HEK293T (cell line): Measurements from ENCODE around the gene SYT7.
A peak's percentile ranks its signal among the peaks of the same experiment; 100 is the strongest.

Source experiments
- CTCF ChIA-PET: fragments of 350-600 bp; formaldehyde crosslinking; extraction: SDS; loops from one replicate; lab custom pipeline; 2021; ENCODE audit warnings: antibody characterized with exemption, inconsistent platforms; lab: Yijun Ruan, JAX
- POLR2A ChIA-PET: fragments of 350-600 bp; formaldehyde crosslinking; extraction: SDS; loops from one replicate; lab custom pipeline; 2020; ENCODE audit warnings: antibody characterized with exemption, inconsistent platforms; lab: Yijun Ruan, JAX
- DNase-seq: peaks from one replicate; pipeline ENCODE4 v3.0.0; 2012; ENCODE audit warnings: mixed read lengths; ENCODE audit errors: extremely low spot score
- ARNT ChIP-seq: fragments of 450-650 bp; IDR thresholded peaks from 2 replicates; pipeline ENCODE4 v1.6.1; 2017; ENCODE audit warnings: mild to moderate bottlenecking
- BHLHE40 ChIP-seq: fragments of 450-650 bp; IDR thresholded peaks from 2 replicates; pipeline ENCODE4 v1.6.1; 2016; ENCODE audit warnings: mild to moderate bottlenecking, moderate library complexity, borderline replicate concordance
- CTBP1 ChIP-seq: fragments of 450-650 bp; IDR thresholded peaks from 2 replicates; pipeline ENCODE4 v1.6.1; 2016; ENCODE audit warnings: borderline replicate concordance
- ELF4 ChIP-seq: fragments of 450-650 bp; IDR thresholded peaks from 2 replicates; pipeline ENCODE4 v1.6.1; 2017; ENCODE audit warnings: antibody characterized with exemption
- FOXA1 ChIP-seq: fragments of 450-650 bp; IDR thresholded peaks from 2 replicates; pipeline ENCODE4 v1.6.1; 2016; ENCODE audit warnings: mild to moderate bottlenecking
- FOXK2 ChIP-seq: fragments of 450-650 bp; IDR thresholded peaks from 2 replicates; pipeline ENCODE4 v1.6.1; 2016; ENCODE audit warnings: mild to moderate bottlenecking
- FOXM1 ChIP-seq: fragments of 450-650 bp; IDR thresholded peaks from 2 replicates; pipeline ENCODE4 v1.6.1; 2017; ENCODE audit warnings: mild to moderate bottlenecking, borderline replicate concordance
- HDGF ChIP-seq: fragments of 450-650 bp; IDR thresholded peaks from 2 replicates; pipeline ENCODE4 v1.6.1; 2017; ENCODE audit warnings: antibody characterized with exemption, borderline replicate concordance
- L3MBTL2 ChIP-seq: fragments of 450-650 bp; conservative IDR thresholded peaks from 2 replicates; pipeline ENCODE4 v1.6.1; 2016; ENCODE audit warnings: mild to moderate bottlenecking
- LEF1 ChIP-seq: fragments of 450-650 bp; IDR thresholded peaks from 2 replicates; pipeline ENCODE4 v1.6.1; 2017; ENCODE audit warnings: mild to moderate bottlenecking, borderline replicate concordance
- NFRKB ChIP-seq: fragments of 450-650 bp; IDR thresholded peaks from 2 replicates; pipeline ENCODE4 v1.6.1; 2016; ENCODE audit warnings: mild to moderate bottlenecking, moderate library complexity
- PKNOX1 ChIP-seq: fragments of 450-650 bp; IDR thresholded peaks from 2 replicates; pipeline ENCODE4 v1.6.1; 2016
- SP1 ChIP-seq: fragments of 450-650 bp; IDR thresholded peaks from 2 replicates; pipeline ENCODE4 v1.6.1; 2017
- SUZ12 ChIP-seq: fragments of 450-650 bp; IDR thresholded peaks from 2 replicates; pipeline ENCODE4 v1.6.1; 2016; ENCODE audit warnings: mild to moderate bottlenecking
- TARDBP ChIP-seq: fragments of 450-650 bp; IDR thresholded peaks from 2 replicates; pipeline ENCODE4 v1.6.1; 2016
- ZNF384 ChIP-seq: fragments of 450-650 bp; IDR thresholded peaks from 2 replicates; pipeline ENCODE4 v1.6.1; 2016

Gene SYT7

GRCh38 chr11:61518032-61518795 is 62.7 kb downstream of the SYT7 start:
- DNase-seq, result no peak
- ChIA-PET CTCF (interaction anchor here (0.6 to 3.0 kb wide), 9 partner anchors 8 to 72 kb away, joined by 3 to 36 read pairs (median 14); partner anchors contain the start of gene LRRC10B), POLR2A (interaction anchor here (1.4 kb wide), 1 partner anchor 89 kb away, joined by 4 read pairs; the partner anchor contains the start of genes CPSF7 and SDHAF2)
- TF ChIP-seq SP1, result no peak
- TF ChIP-seq SUZ12, result no peak
- TF ChIP-seq BHLHE40, result no peak
- TF ChIP-seq FOXK2, result no peak
- no peak for TF ChIP-seq HDGF
- no peak for TF ChIP-seq ELF4
- no peak for TF ChIP-seq PKNOX1
- no peak for TF ChIP-seq ARNT
- no peak for TF ChIP-seq LEF1
- TF ChIP-seq FOXM1, result no peak
- TF ChIP-seq FOXA1, result no peak
- TF ChIP-seq CTBP1, result no peak
- no peak for TF ChIP-seq ZNF384
- TF ChIP-seq L3MBTL2, result no peak

DNA sequence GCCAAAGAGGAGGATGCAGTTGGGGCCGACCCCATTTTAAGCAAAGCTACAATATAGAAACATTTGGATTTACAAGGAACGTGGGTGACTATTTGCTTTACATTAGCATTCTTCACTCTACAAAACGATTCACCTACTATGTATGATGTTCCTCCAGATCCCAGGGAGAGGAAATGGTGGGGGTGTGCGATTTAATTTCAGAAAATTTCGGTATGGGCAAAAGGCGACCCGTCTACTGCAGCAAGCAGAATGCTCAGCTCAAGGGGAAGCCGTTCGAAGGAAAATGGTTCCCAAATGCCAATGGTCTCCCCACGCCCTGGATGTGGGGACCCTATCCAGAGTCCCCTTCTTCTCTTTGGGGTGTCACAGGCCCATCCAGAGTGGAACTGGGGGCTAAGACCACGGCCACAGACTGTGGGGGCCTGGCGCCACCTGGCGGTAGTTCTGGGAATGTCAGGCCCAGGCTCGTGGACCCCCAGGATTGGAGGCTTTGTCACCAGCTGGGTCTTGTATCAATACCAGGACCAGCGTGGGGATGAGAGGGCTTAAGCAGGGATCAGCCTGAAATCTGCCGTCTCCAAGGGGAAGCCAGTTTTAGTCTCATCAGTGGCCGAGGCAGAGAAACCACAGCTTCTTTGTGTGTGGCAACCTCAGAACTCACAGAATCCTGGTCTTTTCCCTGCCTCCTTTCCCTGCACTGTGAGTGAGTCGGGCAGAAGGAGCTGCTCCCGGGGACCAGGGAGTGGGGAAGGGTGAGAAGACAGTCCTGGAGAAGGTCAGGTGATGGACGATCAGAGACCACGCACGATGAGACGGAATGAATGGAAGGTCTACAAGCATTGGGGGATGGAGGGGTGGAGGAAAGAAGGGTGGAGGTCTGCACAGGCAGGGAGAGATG is 64.0 kb downstream of the SYT7 start:
- ChIA-PET CTCF (interaction anchor here (0.7 to 3.0 kb wide), 21 partner anchors 9 to 122 kb away, joined by 3 to 36 read pairs (median 6); partner anchors contain the start of gene LRRC10B), POLR2A (interaction anchor here (0.8 to 1.4 kb wide), 3 partner anchors 9 to 87 kb away, joined by 3 to 4 read pairs (median 4); partner anchors contain the start of genes CPSF7 and SDHAF2)
- DNase-seq, result peak; percentile 79
- TF ChIP-seq TARDBP (no peak), FOXK2 (no peak), ARNT (no peak), L3MBTL2 (no peak), FOXA1 (no peak), LEF1 (no peak), FOXM1 (no peak), ZNF384 (no peak), SUZ12 (no peak)

- ChIA-PET POLR2A (interaction anchor here (1.4 kb wide), 1 partner anchor 10 kb away, joined by 4 read pairs; no protein-coding TSS in a partner anchor), CTCF (interaction anchor here (0.7 to 3.0 kb wide), 18 partner anchors 8 to 123 kb away, joined by 3 to 36 read pairs (median 8); partner anchors contain the start of gene LRRC10B)
- no peak for TF ChIP-seq CTBP1
- no peak for TF ChIP-seq PKNOX1
- TF ChIP-seq FOXK2, result no peak
- no peak for TF ChIP-seq SP1
- no peak for TF ChIP-seq ELF4
- no peak for TF ChIP-seq FOXA1
- TF ChIP-seq HDGF, result no peak
- TF ChIP-seq TARDBP, result no peak
- no peak for TF ChIP-seq L3MBTL2
- no peak for TF ChIP-seq ARNT
- no peak for TF ChIP-seq FOXM1
- TF ChIP-seq ZNF384, result no peak
- TF ChIP-seq SUZ12, result no peak
- TF ChIP-seq BHLHE40, result no peak
- no peak for TF ChIP-seq NFRKB
- TF ChIP-seq LEF1, result no peak
- no peak for DNase-seq
Observed at GRCh38 chr11:61516191-61516590, 64.7 kb downstream of the SYT7 start.

DNA sequence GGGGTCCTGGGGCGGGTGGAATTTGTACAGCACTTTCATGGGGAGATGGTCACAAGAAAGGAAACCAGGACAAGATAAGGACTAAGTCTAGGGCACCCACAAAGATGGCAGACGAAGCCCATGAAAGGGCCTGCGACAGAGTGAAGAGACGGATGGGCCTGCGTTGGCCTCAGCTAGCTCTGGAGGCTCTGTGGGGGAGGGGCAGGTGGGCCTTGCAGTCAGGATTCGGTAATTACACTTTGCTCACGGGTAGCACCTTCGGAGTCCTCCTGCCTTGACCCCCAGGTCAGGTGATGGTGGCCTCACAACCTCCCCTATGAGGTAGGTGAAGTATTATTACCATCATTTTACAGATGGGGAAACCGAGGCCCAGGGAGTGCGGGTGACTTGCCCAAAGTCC is 65.2 kb downstream of the SYT7 start:
- no peak for TF ChIP-seq FOXA1
- TF ChIP-seq FOXM1, result no peak
- CTCF ChIA-PET, result interaction anchor here (2.1 to 3.0 kb wide), 6 partner anchors 11 to 69 kb away, joined by 14 to 36 read pairs (median 21); a partner anchor contains a TSS
- DNase-seq, result no peak
- POLR2A ChIA-PET, result no interaction called here

DNA sequence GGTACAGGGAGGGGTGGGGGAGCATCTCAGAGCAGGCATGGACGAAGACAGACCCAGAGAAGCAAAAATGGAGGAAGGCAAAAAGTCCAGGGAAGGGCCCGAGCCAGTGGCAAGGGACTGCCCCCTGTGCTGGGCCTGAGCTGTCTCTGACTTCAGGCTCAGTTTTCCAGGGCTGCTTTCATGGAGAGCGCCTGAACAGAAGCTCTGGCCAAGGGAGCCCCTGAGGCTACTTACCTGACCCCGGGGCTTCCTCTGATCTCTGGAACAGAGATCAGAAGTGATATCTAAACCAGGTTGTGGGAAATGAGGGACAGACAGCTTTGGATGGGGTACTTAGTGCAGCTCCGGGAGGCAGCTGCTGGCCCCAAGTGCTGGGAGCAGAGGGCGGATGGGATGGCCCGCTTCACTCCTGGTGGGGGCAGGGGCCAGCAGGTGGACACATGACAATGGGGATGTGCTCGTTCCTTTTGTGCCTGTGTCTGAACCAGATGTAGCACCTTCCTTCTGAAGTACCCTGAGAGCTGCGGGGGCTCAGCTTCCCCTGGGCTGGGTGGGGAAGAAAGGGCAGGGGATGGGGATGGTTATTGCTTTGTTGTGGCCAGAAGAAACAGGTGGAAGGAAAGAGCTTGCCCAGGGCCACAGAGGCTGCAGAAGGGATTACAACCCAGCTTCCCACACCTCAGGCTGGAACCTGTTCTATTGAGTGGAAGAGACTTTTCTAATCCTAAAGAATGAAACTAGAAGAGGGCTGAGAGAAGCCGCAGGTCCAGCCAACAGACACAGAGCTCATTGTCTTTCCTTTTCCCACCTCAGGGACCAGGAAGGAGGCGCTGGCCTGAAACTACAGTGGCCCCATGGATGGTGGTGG is 66.6 kb downstream of the SYT7 start:
- ChIA-PET POLR2A (interaction anchor here (1.5 kb wide), 1 partner anchor 36 kb away, joined by 3 read pairs; no protein-coding TSS in a partner anchor), CTCF (interaction anchor here (0.7 to 1.9 kb wide), 7 partner anchors 18 to 79 kb away, joined by 3 to 7 read pairs (median 4); no protein-coding TSS in a partner anchor)
- no peak for TF ChIP-seq ARNT
- TF ChIP-seq FOXM1, result no peak
- no peak for TF ChIP-seq LEF1
- TF ChIP-seq CTBP1, result no peak
- TF ChIP-seq BHLHE40, result no peak
- TF ChIP-seq L3MBTL2, result no peak
- no peak for TF ChIP-seq FOXK2
- TF ChIP-seq SUZ12, result no peak
- no peak for TF ChIP-seq PKNOX1
- no peak for TF ChIP-seq FOXA1
- no peak for TF ChIP-seq ZNF384
- TF ChIP-seq SP1, result no peak
- no peak for TF ChIP-seq TARDBP
- no peak for TF ChIP-seq ELF4
- no peak for TF ChIP-seq HDGF
- TF ChIP-seq NFRKB, result no peak
- DNase-seq, result no peak
